GM19455 (cell line): ENCODE data around the gene SLC12A7.
"Not testable (repeated sequence)": the region's sequence is repeated elsewhere in the genome, so short reads cannot be mapped to it uniquely, and the experiment has no call there.

Experiments used
- ATAC-seq: cut with Tn5 transposase; IDR thresholded peaks from one replicate; pipeline ENCODE4 v1.9.1; 2021; ENCODE audit not compliant: unreplicated experiment

SLC12A7 gene

GRCh38 chr5:1099926-1100663 is 11.8 kb downstream of the SLC12A7 start:
- ATAC-seq, result no peak

- no peak for ATAC-seq
Observed at GRCh38 chr5:1098986-1099597, 12.8 kb downstream of the SLC12A7 start.

- ATAC-seq, result not testable (repeated sequence)
Observed at GRCh38 chr5:1097988-1098385, 13.9 kb downstream of the SLC12A7 start.

GRCh38 chr5:1097381-1097987 is 14.4 kb downstream of the SLC12A7 start:
- no peak for ATAC-seq

- ATAC-seq, result no peak
Observed at GRCh38 chr5:1096838-1097237, 15.0 kb downstream of the SLC12A7 start.

- ATAC-seq, result no peak
Observed at GRCh38 chr5:1095990-1096363, 15.9 kb downstream of the SLC12A7 start.

GRCh38 chr5:1095302-1095989 is 16.4 kb downstream of the SLC12A7 start:
- ATAC-seq, result no peak

GRCh38 chr5:1094670-1095190 is 17.1 kb downstream of the SLC12A7 start:
- no peak for ATAC-seq

- ATAC-seq, result no peak
Observed at GRCh38 chr5:1093361-1093760, 18.5 kb downstream of the SLC12A7 start.

GRCh38 chr5:1092122-1092521 is 19.7 kb downstream of the SLC12A7 start:
- ATAC-seq, result no peak

- ATAC-seq, result no peak
Observed at GRCh38 chr5:1091632-1092031, 20.2 kb downstream of the SLC12A7 start.

- no peak for ATAC-seq
Observed at GRCh38 chr5:1090538-1090937, 21.3 kb downstream of the SLC12A7 start.

GRCh38 chr5:1089621-1090040 is 22.2 kb downstream of the SLC12A7 start:
- ATAC-seq, result no peak

- no peak for ATAC-seq
Observed at GRCh38 chr5:1089146-1089545, 22.7 kb downstream of the SLC12A7 start.

- ATAC-seq, result no peak
Observed at GRCh38 chr5:1088726-1089125, 23.1 kb downstream of the SLC12A7 start.

- no peak for ATAC-seq
Observed at GRCh38 chr5:1088031-1088430, 23.8 kb downstream of the SLC12A7 start.

GRCh38 chr5:1087428-1087827 is 24.4 kb downstream of the SLC12A7 start:
- ATAC-seq, result no peak

- ATAC-seq, result no peak
Observed at GRCh38 chr5:1086871-1087270, 25.0 kb downstream of the SLC12A7 start.

GRCh38 chr5:1086137-1086536 is 25.7 kb downstream of the SLC12A7 start:
- ATAC-seq, result no peak

- ATAC-seq, result no peak
Observed at GRCh38 chr5:1085391-1085790, 26.5 kb downstream of the SLC12A7 start.

GRCh38 chr5:1083823-1084605 is 27.8 kb downstream of the SLC12A7 start:
- ATAC-seq, result no peak
